ENCODE data around the gene HIRA. TPM values are rescaled to one million over a fixed set of nuclear protein-coding genes. Genes with fewer than 3 reads are reported as not detected.

The HIRA gene
- total and polyA plus RNA-seq, 2 of the 8 experiments (the other 6 are each of a cell fraction or from before 2014, with no cell fraction given) = 34.9 to 67.2 TPM

DNA sequence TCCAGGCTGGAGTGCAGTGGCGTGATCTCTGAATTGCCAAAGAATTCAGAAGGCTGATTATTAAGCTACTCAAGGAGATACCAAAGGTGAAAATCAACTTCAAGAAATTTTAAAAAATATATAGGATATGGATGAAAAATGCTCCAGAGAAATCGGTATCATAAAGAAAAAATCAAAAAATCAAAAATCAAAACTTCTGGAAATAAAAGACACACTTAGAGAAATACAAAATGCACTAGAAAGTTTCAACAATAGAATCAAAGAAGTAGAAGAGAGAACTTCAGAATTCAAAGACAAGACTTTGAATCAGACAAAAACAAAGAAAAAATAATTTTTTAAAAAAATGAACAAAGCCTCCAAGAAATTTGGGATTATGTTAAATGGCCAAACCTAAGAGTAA lies 94.4 kb downstream of the HIRA start:
- FAIRE-seq (no peak), DNase-seq (ENCODE audit: low read depth in 1 of 2, low spot score in 2 of 2) (no peak)
- H3K36me3 ChIP-seq (ENCODE audit: control insufficient read depth in 2 of 4, insufficient read depth in 4 of 4, low read length in 3 of 4) = peaks cover 0 to 9% (median 0%) of the 10 kb centered on the region in 4 experiments; a peak in 3 of 8 replicates
- no peak overlapping the region for H2BK120ac ChIP-seq (replicated peaks; ENCODE audit: low read depth, low read length)
- no peak overlapping the region for H3K27ac ChIP-seq (ENCODE audit: low read depth, low read length)
- no peak overlapping the region for H4K5ac ChIP-seq (ENCODE audit: insufficient read length, low read depth, low read length)
- no peak overlapping the region for H2BK12ac ChIP-seq (ENCODE audit: low read depth, low read length)
- H3K79me1 ChIP-seq (ENCODE audit: low read depth, low read length) = no peaks in the 10 kb centered on the region
- no peak overlapping the region for H4K8ac ChIP-seq (ENCODE audit: extremely low read depth, insufficient read depth, low read length)
- CTCF ChIA-PET (ENCODE audit: partially characterized antibody) = interaction anchor here (0.6 kb wide), 1 partner anchor 26 kb away, joined by 3 read pairs; no protein-coding TSS in a partner anchor
- peaks cover 0 to 4% of the 10 kb centered on the region in 2 experiments; a peak in 1 of 4 replicates for H3K79me2 ChIP-seq (ENCODE audit: control insufficient read depth in 1 of 2, insufficient read depth in 2 of 2, low read length in 2 of 2)
- H3K4me1 ChIP-seq (replicated peaks in 1 of 4; ENCODE audit: control insufficient read depth in 3 of 4, insufficient read depth in 4 of 4, low read length in 3 of 4) = no peaks in the 10 kb centered on the region
- H3K4me3 ChIP-seq (ENCODE audit: extremely low read depth in 1 of 4, insufficient read depth in 2 of 4, low read depth in 3 of 4, low read length in 4 of 4) = no peak overlapping the region
- H3K18ac ChIP-seq (ENCODE audit: extremely low read depth, low read length) = no peak overlapping the region
- H4K91ac ChIP-seq (replicated peaks; ENCODE audit: insufficient read length, low read length) = no peak overlapping the region
- H2AK5ac ChIP-seq (ENCODE audit: low read depth, low read length) = no peak overlapping the region
- no peak overlapping the region for H2BK15ac ChIP-seq (ENCODE audit: low read length)
- H4K20me1 ChIP-seq (replicated peaks in 1 of 2; ENCODE audit: control insufficient read depth in 1 of 2, insufficient read depth in 2 of 2, low read length in 2 of 2) = no peaks in the 10 kb centered on the region
- no peaks in the 10 kb centered on the region for H3K9me3 ChIP-seq (ENCODE audit: insufficient read depth in 2 of 2, low read depth in 1 of 2, low read length in 1 of 2)
- no peak overlapping the region for H3K56ac ChIP-seq (replicated peaks; ENCODE audit: insufficient read length, low read depth, low read length)
- no peak overlapping the region for H2BK5ac ChIP-seq (ENCODE audit: low read depth, low read length)
- no peak overlapping the region for H3K9ac ChIP-seq (replicated peaks in 1 of 4; ENCODE audit: extremely low read depth in 1 of 4, low read depth in 3 of 4, low read length in 3 of 4)
- H3K4me2 ChIP-seq (ENCODE audit: insufficient read depth in 1 of 2, low read depth in 2 of 2, low read length in 2 of 2) = no peak overlapping the region
- no peaks in the 10 kb centered on the region for H3K27me3 ChIP-seq (replicated peaks in 1 of 4; ENCODE audit: control insufficient read depth in 3 of 4, extremely low read depth in 1 of 4, insufficient read depth in 3 of 4, low read length in 3 of 4)
- WGBS, 2 experiments (ENCODE audit: extremely low coverage in 1 of 2, insufficient coverage in 1 of 2, insufficient read length in 1 of 2, insufficient replicate concordance in 2 of 2, low coverage in 1 of 2, low lambda C conversion rate in 2 of 2, missing lambda C conversion rate in 1 of 2) = 83% methylated on average over 2 of the region's 2 CpGs; no CpG with 5 or more reads in 1 of the 2 experiments
- no peak overlapping the region for H3K23ac ChIP-seq (ENCODE audit: insufficient read length)
- H3K14ac ChIP-seq (ENCODE audit: insufficient read length) = no peak overlapping the region
- H2AFZ ChIP-seq (ENCODE audit: low read length) = no peak overlapping the region
- no peak overlapping the region for H3K4ac ChIP-seq (replicated peaks; ENCODE audit: insufficient read length, low read depth, low read length)
- no peaks in the 10 kb centered on the region for H3K23me2 ChIP-seq (ENCODE audit: low read depth, low read length)
- POLR2A ChIA-PET (ENCODE audit: partially characterized antibody) = interaction anchor here (0.7 to 1.8 kb wide), 2 partner anchors 93 to 157 kb away, joined by 3 to 7 read pairs; no protein-coding TSS in a partner anchor
- no peak overlapping the region for H2BK20ac ChIP-seq (ENCODE audit: low read length)
- no peak for TF ChIP-seq SIX5 (IDR thresholded peaks at IDR 0.05; ENCODE audit: low read depth, low read length)
- no peak for TF ChIP-seq TCF12 (IDR thresholded peaks at IDR 0.05; ENCODE audit: low read depth, low read length)
- TF ChIP-seq, protein P1, sequence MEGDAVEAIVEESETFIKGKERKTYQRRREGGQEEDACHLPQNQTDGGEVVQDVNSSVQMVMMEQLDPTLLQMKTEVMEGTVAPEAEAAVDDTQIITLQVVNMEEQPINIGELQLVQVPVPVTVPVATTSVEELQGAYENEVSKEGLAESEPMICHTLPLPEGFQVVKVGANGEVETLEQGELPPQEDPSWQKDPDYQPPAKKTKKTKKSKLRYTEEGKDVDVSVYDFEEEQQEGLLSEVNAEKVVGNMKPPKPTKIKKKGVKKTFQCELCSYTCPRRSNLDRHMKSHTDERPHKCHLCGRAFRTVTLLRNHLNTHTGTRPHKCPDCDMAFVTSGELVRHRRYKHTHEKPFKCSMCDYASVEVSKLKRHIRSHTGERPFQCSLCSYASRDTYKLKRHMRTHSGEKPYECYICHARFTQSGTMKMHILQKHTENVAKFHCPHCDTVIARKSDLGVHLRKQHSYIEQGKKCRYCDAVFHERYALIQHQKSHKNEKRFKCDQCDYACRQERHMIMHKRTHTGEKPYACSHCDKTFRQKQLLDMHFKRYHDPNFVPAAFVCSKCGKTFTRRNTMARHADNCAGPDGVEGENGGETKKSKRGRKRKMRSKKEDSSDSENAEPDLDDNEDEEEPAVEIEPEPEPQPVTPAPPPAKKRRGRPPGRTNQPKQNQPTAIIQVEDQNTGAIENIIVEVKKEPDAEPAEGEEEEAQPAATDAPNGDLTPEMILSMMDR (IDR thresholded peaks at IDR 0.05; ENCODE audit: control extremely low read depth in 1 of 3, insufficient read depth in 1 of 3, low read depth in 1 of 3, low read length in 3 of 3) = no peak
- no peak for TF ChIP-seq CHD2 (IDR thresholded peaks at IDR 0.05; ENCODE audit: low read length)
- no peak for TF ChIP-seq CBX8 (IDR thresholded peaks at IDR 0.05; ENCODE audit: borderline replicate concordance, low read depth, low read length)
- no peak for TF ChIP-seq POU5F1 (IDR thresholded peaks at IDR 0.05; ENCODE audit: low read depth, low read length)
- no peak for TF ChIP-seq TEAD4 (IDR thresholded peaks at IDR 0.05; ENCODE audit: low read depth, low read length)
- TF ChIP-seq RXRA (IDR thresholded peaks at IDR 0.05; ENCODE audit: insufficient read depth, low read depth, low read length) = no peak
